Parathyroid adenoma (tissue), 2 donors: ENCODE measurements around the gene RARS1.

Source experiments
- H2AFZ ChIP-seq: fragments of 300-600 bp; sonication (generic); one replicate; pipeline ENCODE4 v1.7.0; 2017; ENCODE audit warnings: antibody characterized with exemption, mild to moderate bottlenecking
- H3K27ac ChIP-seq: fragments of 300-600 bp; sonication (generic); one replicate; pipeline ENCODE4 v1.7.0; 2017
- H3K27me3 ChIP-seq: fragments of 300-600 bp; sonication (generic); one replicate; pipeline ENCODE4 v1.7.0; 2017; ENCODE audit warnings: low read length; ENCODE audit not compliant: control insufficient read depth, insufficient read depth
- H3K36me3 ChIP-seq: fragments of 300-600 bp; sonication (generic); one replicate; pipeline ENCODE4 v1.7.0; 2017; ENCODE audit warnings: low read length; ENCODE audit not compliant: control insufficient read depth, insufficient read depth
- H3K4me1 ChIP-seq: fragments of 300-600 bp; sonication (generic); one replicate; pipeline ENCODE4 v1.7.0; 2017; ENCODE audit warnings: control low read depth
- H3K4me2 ChIP-seq: fragments of 300-600 bp; sonication (generic); one replicate; pipeline ENCODE4 v1.7.0; 2017; ENCODE audit warnings: low read length
- H3K4me3 ChIP-seq: fragments of 300-600 bp; sonication (generic); one replicate; pipeline ENCODE4 v1.7.0; 2017; ENCODE audit warnings: low read depth, low read length
- H3K79me2 ChIP-seq: fragments of 300-600 bp; sonication (generic); one replicate; pipeline ENCODE4 v1.7.0; 2017; ENCODE audit warnings: control low read depth
- H3K9ac ChIP-seq: fragments of 300-600 bp; sonication (generic); one replicate; pipeline ENCODE4 v1.7.0; 2017; ENCODE audit warnings: mild to moderate bottlenecking
- H3K9me3 ChIP-seq: fragments of 300-600 bp; sonication (generic); one replicate; pipeline ENCODE4 v1.7.0; 2017; ENCODE audit warnings: low read length; ENCODE audit not compliant: control insufficient read depth
- TF ChIP-seq, protein P1 (sequence below): fragments of 300-600 bp; sonication (generic); IDR thresholded peaks from one replicate; pipeline ENCODE4 v1.7.0; 2017; ENCODE audit warnings: antibody characterized with exemption, mild to moderate bottlenecking
- donor health status: primary hyperparathyroidism.

Gene RARS1

DNA sequence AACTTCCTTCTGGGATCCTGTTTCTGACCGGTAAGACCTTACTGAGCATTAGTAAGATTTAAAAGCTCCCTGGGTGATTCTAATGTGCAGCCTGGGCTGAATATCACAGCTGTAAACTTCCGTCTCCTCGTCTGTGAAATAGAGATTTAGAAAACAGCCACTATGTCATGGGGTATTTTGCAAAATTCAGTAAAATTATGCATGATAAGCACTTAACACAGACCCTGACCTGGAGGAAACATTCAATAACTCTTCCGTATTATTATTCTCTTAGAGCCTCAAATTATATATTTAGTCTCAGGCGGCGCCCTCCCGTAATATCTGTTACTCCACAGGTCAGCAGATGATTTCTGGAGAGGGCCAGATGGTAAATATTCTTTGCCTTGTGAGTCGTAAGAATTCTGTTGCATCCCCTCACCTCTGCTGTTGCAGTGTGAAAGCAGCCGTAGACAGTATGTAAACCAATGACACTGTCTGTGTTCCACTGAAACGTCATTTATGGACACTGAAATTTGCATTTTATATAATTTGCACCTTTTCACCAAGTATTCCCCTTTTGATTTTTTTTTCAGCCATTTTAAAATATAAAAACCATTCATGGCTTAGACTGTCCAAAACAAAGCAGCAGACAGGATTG is 39.2 kb upstream of the RARS1 start:
- no peaks in the 10 kb centered on the region for H3K36me3 ChIP-seq
- H3K27ac ChIP-seq = no peak overlapping the region
- H2AFZ ChIP-seq = no peak overlapping the region
- H3K4me2 ChIP-seq = no peak overlapping the region
- H3K9ac ChIP-seq = no peak overlapping the region
- no peaks in the 10 kb centered on the region for H3K9me3 ChIP-seq
- H3K4me1 ChIP-seq = no peaks in the 10 kb centered on the region
- H3K4me3 ChIP-seq = no peak overlapping the region
- H3K27me3 ChIP-seq = no peaks in the 10 kb centered on the region
- TF ChIP-seq, protein P1, sequence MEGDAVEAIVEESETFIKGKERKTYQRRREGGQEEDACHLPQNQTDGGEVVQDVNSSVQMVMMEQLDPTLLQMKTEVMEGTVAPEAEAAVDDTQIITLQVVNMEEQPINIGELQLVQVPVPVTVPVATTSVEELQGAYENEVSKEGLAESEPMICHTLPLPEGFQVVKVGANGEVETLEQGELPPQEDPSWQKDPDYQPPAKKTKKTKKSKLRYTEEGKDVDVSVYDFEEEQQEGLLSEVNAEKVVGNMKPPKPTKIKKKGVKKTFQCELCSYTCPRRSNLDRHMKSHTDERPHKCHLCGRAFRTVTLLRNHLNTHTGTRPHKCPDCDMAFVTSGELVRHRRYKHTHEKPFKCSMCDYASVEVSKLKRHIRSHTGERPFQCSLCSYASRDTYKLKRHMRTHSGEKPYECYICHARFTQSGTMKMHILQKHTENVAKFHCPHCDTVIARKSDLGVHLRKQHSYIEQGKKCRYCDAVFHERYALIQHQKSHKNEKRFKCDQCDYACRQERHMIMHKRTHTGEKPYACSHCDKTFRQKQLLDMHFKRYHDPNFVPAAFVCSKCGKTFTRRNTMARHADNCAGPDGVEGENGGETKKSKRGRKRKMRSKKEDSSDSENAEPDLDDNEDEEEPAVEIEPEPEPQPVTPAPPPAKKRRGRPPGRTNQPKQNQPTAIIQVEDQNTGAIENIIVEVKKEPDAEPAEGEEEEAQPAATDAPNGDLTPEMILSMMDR = no peak
- no peaks in the 10 kb centered on the region for H3K79me2 ChIP-seq

DNA sequence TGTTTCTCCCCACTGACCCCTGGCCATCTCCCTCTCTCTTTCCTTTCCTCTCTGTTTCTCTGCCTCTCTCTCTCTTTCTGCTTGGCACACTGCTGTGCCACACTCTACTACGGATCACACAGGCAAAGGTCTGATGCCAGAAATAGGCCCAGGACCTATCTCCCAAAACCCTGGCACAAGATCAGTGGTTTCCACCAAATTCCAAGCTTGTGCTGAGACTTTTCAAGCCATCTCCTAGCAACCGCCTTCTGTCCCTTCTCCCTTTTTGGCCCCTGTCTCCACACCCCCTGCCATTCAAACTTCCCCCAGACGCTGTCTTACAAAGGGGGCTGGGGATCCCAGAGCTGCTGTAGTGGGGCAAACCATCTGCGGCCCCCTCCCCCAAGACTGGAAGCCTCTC is 38.5 kb upstream of the RARS1 start:
- Histone ChIP-seq H3K27ac (no peak overlapping the region), H3K9ac (no peak overlapping the region), H3K36me3 (no peaks in the 10 kb centered on the region), H3K4me2 (no peak overlapping the region), H2AFZ (no peak overlapping the region), H3K9me3 (no peaks in the 10 kb centered on the region), H3K27me3 (no peaks in the 10 kb centered on the region), H3K79me2 (no peaks in the 10 kb centered on the region), H3K4me1 (no peaks in the 10 kb centered on the region), H3K4me3 (no peak overlapping the region)
- TF ChIP-seq, protein P1 = no peak

DNA sequence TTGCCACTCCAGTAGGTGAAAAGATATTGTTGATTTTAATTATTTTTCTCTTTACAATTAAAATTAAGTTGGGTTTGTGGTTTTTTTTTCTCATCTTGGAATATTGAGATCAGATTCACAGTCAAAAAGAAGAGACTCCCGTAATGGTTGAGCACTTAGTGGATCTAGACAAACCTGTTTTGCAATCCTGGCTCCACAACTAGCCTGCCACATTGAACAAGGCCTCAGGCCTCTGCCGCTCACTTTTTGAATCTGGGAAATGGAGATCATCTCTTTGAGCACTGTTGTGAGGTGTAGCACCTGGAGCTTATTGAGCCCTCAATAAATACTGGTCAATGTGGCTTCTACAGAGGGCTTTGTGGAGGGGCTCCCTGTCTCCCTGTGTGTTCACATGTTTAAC is 37.1 kb upstream of the RARS1 start:
- TF ChIP-seq, protein P1 = no peak
- no peaks in the 10 kb centered on the region for H3K4me1 ChIP-seq
- no peak overlapping the region for H3K27ac ChIP-seq
- H3K4me3 ChIP-seq = no peak overlapping the region
- no peak overlapping the region for H2AFZ ChIP-seq
- no peaks in the 10 kb centered on the region for H3K36me3 ChIP-seq
- H3K4me2 ChIP-seq = no peak overlapping the region
- H3K27me3 ChIP-seq = no peaks in the 10 kb centered on the region
- H3K9ac ChIP-seq = no peak overlapping the region
- no peaks in the 10 kb centered on the region for H3K79me2 ChIP-seq
- H3K9me3 ChIP-seq = no peaks in the 10 kb centered on the region

DNA sequence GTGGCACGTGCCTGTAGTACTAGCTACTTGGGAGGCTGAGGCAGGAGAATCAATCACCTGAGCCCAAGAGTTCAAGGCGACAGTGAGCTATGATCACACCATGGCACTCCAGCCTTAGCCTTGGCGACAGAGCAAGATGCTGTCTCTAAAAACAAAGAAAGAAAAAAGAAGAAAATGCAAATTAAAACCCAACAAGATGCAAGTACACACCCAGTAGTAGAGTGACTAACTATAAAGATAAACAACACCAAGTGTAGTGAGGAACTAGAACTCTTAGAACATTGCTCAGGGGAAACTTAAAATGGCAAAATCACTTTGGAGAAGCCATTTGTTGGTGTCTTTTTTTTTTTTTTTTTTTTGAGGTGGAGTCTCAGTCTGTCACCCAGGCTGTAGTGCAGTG is 34.7 kb upstream of the RARS1 start:
- TF ChIP-seq, protein P1 = no peak
- no peak overlapping the region for H2AFZ ChIP-seq
- H3K79me2 ChIP-seq = no peaks in the 10 kb centered on the region
- no peak overlapping the region for H3K9ac ChIP-seq
- no peaks in the 10 kb centered on the region for H3K27me3 ChIP-seq
- H3K4me1 ChIP-seq = no peaks in the 10 kb centered on the region
- no peak overlapping the region for H3K27ac ChIP-seq
- H3K4me3 ChIP-seq = no peak overlapping the region
- no peaks in the 10 kb centered on the region for H3K9me3 ChIP-seq
- no peak overlapping the region for H3K4me2 ChIP-seq
- no peaks in the 10 kb centered on the region for H3K36me3 ChIP-seq

DNA sequence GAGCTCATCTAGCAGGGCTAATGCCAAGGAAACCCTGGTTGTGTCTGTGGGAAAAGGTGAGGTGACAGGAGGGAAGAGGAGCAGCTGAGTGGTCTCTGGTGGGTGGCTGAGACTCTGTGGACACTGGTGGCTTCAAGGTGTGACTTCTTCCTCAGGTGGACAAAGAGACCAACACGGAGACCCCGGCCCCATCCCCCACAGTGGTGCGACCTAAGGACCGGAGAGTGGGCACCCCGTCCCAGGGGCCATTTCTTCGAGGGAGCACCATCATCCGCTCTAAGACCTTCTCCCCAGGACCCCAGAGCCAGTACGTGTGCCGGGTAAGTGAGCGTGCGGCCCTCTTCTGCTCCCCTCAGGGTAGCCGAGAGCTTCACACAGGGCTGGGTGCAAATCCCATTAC is 31.1 kb upstream of the RARS1 start:
- no peaks in the 10 kb centered on the region for H3K79me2 ChIP-seq
- H3K4me1 ChIP-seq = no peaks in the 10 kb centered on the region
- H3K9ac ChIP-seq = no peak overlapping the region
- no peak overlapping the region for H3K4me3 ChIP-seq
- TF ChIP-seq, protein P1 = no peak
- H3K4me2 ChIP-seq = no peak overlapping the region
- no peaks in the 10 kb centered on the region for H3K36me3 ChIP-seq
- no peak overlapping the region for H3K27ac ChIP-seq
- no peaks in the 10 kb centered on the region for H3K27me3 ChIP-seq
- no peak overlapping the region for H2AFZ ChIP-seq
- H3K9me3 ChIP-seq = no peaks in the 10 kb centered on the region
